ENCODE results near the gene N4BP3. TPM values are rescaled to one million over a fixed set of nuclear protein-coding genes. Genes with fewer than 3 reads are reported as not detected.

Gene N4BP3
- total and polyA plus RNA-seq, 2 of the 13 experiments (the other 11 are each of a cell fraction or from before 2014, with no cell fraction given) = 0.13 TPM; not detected in 1

DNA sequence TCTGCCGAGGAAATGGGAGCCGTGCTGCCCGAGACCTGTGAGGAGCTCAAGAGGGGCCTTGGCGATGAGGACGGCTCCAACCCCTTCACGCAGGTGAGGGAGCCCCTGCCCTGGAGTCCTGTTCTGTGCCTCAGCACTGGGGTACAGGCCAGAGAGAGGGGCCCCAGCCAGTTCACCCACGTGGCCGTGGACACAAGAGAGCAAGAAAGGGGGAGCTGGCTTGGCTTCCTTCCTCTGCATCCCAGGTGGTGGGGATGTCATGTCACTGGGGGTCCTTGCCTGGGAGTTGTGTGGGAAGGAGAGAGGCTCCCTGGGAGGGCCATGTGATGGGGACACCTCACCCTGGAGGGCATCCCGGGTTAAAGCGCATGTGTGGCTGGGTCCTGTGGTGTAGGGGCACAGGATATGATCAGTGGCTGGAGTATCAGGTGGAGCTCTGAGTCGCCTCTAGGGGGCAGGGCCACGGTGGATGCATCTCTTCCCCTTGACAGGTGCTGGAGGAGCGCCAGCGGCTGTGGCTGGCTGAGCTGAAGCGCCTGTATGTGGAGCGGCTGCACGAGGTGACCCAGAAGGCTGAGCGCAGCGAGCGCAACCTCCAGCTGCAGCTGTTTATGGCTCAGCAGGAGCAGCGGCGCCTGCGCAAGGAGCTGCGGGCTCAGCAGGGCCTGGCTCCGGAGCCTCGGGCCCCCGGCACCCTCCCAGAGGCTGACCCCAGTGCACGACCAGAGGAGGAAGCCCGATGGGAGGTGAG is 7.5 kb downstream of the N4BP3 start (continued):
- TF ChIP-seq DRAP1 (CRISPR knock-in tag; IDR thresholded peaks at IDR 0.05) (0 out of 2 replicates have a peak, but pooled peaks have one; percentile 23), ZNF788 (CRISPR knock-in tag; IDR thresholded peaks at IDR 0.05; ENCODE audit: borderline replicate concordance) (no peak), ZNF607 (CRISPR knock-in tag; IDR thresholded peaks at IDR 0.05; ENCODE audit: borderline replicate concordance) (0 out of 2 replicates have a peak, but pooled peaks have one; percentile 52), ZNF430 (CRISPR knock-in tag; IDR thresholded peaks at IDR 0.05) (no peak), PRMT3 (CRISPR knock-in tag; IDR thresholded peaks at IDR 0.05; ENCODE audit: borderline replicate concordance, low read depth) (no peak), EEA1 (CRISPR knock-in tag; IDR thresholded peaks at IDR 0.05; ENCODE audit: borderline replicate concordance) (no peak), KDM4B (CRISPR knock-in tag; IDR thresholded peaks at IDR 0.05) (0 out of 2 replicates have a peak, but pooled peaks have one; percentile 14), MEF2D (CRISPR knock-in tag; IDR thresholded peaks at IDR 0.05) (peak; percentile 47; the same call in 1 of the 2 replicates), SALL1 (CRISPR knock-in tag; IDR thresholded peaks at IDR 0.05) (peak; percentile 65), ZGPAT (CRISPR knock-in tag; IDR thresholded peaks at IDR 0.05) (0 out of 2 replicates have a peak, but pooled peaks have one; percentile 38), ZNF792 (CRISPR knock-in tag; IDR thresholded peaks at IDR 0.05) (no peak), MEIS1 (CRISPR knock-in tag; IDR thresholded peaks at IDR 0.05; ENCODE audit: borderline replicate concordance) (peak; percentile 91; the same call in 1 of the 2 replicates), FOSL2 (CRISPR knock-in tag; IDR thresholded peaks at IDR 0.05) (0 out of 2 replicates have a peak, but pooled peaks have one; percentile 23), ZNF292 (CRISPR knock-in tag; IDR thresholded peaks at IDR 0.05; ENCODE audit: borderline replicate concordance, low read depth) (peak; percentile 71; the same call in 1 of the 2 replicates), ERF (CRISPR knock-in tag; IDR thresholded peaks at IDR 0.05) (peak; percentile 50; the same call in 1 of the 2 replicates), MAX (IDR thresholded peaks at IDR 0.05) (peak; percentile 81; the same call in 1 of the 2 replicates), MXD4 (CRISPR knock-in tag; IDR thresholded peaks at IDR 0.05) (peak; percentile 71; the same call in 1 of the 2 replicates), MEIS2 (CRISPR knock-in tag; IDR thresholded peaks at IDR 0.05) (peak; percentile 97), GABPB1 (CRISPR knock-in tag; IDR thresholded peaks at IDR 0.05) (peak; percentile 44; the same call in 1 of the 2 replicates), KDM5B (CRISPR knock-in tag; IDR thresholded peaks at IDR 0.05; ENCODE audit: borderline replicate concordance) (peak; percentile 72; the same call in 1 of the 2 replicates), ZNF3 (CRISPR knock-in tag; IDR thresholded peaks at IDR 0.05) (no peak)
- TF ChIP-seq, protein P1, sequence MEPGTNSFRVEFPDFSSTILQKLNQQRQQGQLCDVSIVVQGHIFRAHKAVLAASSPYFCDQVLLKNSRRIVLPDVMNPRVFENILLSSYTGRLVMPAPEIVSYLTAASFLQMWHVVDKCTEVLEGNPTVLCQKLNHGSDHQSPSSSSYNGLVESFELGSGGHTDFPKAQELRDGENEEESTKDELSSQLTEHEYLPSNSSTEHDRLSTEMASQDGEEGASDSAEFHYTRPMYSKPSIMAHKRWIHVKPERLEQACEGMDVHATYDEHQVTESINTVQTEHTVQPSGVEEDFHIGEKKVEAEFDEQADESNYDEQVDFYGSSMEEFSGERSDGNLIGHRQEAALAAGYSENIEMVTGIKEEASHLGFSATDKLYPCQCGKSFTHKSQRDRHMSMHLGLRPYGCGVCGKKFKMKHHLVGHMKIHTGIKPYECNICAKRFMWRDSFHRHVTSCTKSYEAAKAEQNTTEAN (CRISPR knock-in tag; conservative IDR thresholded peaks at IDR 0.05) = 0 out of 2 replicates have a peak, but pooled peaks have one; percentile 60
- TF ChIP-seq, protein P2, sequence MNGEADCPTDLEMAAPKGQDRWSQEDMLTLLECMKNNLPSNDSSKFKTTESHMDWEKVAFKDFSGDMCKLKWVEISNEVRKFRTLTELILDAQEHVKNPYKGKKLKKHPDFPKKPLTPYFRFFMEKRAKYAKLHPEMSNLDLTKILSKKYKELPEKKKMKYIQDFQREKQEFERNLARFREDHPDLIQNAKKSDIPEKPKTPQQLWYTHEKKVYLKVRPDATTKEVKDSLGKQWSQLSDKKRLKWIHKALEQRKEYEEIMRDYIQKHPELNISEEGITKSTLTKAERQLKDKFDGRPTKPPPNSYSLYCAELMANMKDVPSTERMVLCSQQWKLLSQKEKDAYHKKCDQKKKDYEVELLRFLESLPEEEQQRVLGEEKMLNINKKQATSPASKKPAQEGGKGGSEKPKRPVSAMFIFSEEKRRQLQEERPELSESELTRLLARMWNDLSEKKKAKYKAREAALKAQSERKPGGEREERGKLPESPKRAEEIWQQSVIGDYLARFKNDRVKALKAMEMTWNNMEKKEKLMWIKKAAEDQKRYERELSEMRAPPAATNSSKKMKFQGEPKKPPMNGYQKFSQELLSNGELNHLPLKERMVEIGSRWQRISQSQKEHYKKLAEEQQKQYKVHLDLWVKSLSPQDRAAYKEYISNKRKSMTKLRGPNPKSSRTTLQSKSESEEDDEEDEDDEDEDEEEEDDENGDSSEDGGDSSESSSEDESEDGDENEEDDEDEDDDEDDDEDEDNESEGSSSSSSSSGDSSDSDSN (CRISPR knock-in tag; IDR thresholded peaks at IDR 0.05) = peak; percentile 47; the same call in 1 of the 2 replicates
